Body of pancreas (tissue), 4 donors: Measurements from ENCODE around the gene LDB2. TPM values are rescaled to one million over a fixed set of nuclear protein-coding genes. Genes with fewer than 3 reads are reported as not detected.

ENCODE experiments used
- ATAC-seq: fragments of 150-250 bp; one replicate; pipeline ENCODE4 v1.9.1; 2016
- DNase-seq, 4 donors: peaks; one replicate each; pipeline ENCODE4 v3.0.0-alpha.2; 2019
- H3K27ac ChIP-seq, 4 donors: fragments of 200-600 bp; sonication (generic); 1 replicate in 3 of 4; 2 replicates in 1 of 4; pipeline versions ENCODE4 v1.5.1 to v1.6.1; 2016 to 2019; ENCODE audit warnings: mild to moderate bottlenecking in 1 of 4, mixed read lengths in 1 of 4, moderate library complexity in 1 of 4
- H3K27me3 ChIP-seq, 2 donors: fragments of 200-600 bp; sonication (generic); one replicate each; pipeline ENCODE4 v1.6.0; 2016; ENCODE audit warnings: mild to moderate bottlenecking in 1 of 2
- H3K36me3 ChIP-seq, 2 donors: fragments of 200-600 bp; sonication (generic); replicated peaks in 1 of 2; 2 replicates each; pipeline ENCODE4 v1.5.1; 2016; ENCODE audit warnings: low read depth in 2 of 2; ENCODE audit not compliant: insufficient read depth in 1 of 2
- H3K4me1 ChIP-seq: fragments of 200-600 bp; sonication (generic); one replicate; pipeline ENCODE4 v1.6.0; 2016
- H3K4me3 ChIP-seq, 2 donors: fragments of 200-600 bp; sonication (generic); 1 replicate in 1 of 2; 2 replicates in 1 of 2; pipeline ENCODE4 v1.5.1; 2016 to 2019
- H3K9me3 ChIP-seq, 3 donors: fragments of 200-600 bp; sonication (generic); 1 replicate in 2 of 3; 2 replicates in 1 of 3; pipeline ENCODE4 v1.5.1; 2016
- POLR2A ChIP-seq, 3 donors: fragments of 450-650 bp; IDR thresholded peaks; one replicate each; pipeline ENCODE4 v1.6.1; 2016; ENCODE audit warnings: antibody characterized with exemption in 3 of 3, mild to moderate bottlenecking in 2 of 3
- WGBS, 2 donors: methylation state at CpG; one replicate each; pipeline ENCODE4 v1.1.5; 2017; 5-methylcytosine and 5-hydroxymethylcytosine counted together
- intact Hi-C: fragments of 100-400 bp; cut with DNase I; formaldehyde crosslinking; loops from one replicate; pipeline ENCODE4 v1.15.1; 2023
- total RNA-seq, 2 donors: library from RNA; depleted of rRNA; stranded (reverse); fragments of >200 nt; gene quantifications; one replicate each; pipeline ENCODE4 v1.1.0, GENCODE V29; 2016
- TF ChIP-seq, protein P1 (sequence below), 7 experiments: fragments of 450-650 bp in 4 of 7; fragments of 200-600 bp in 3 of 7; sonication (generic) in 3 of 7; IDR thresholded peaks; one replicate each; pipeline ENCODE4 v1.5.1; 2016 to 2019; ENCODE audit warnings: antibody characterized with exemption in 7 of 7

Gene LDB2
- total RNA-seq, 2 donors from 2014 or later: 14.8 to 16.5 TPM

DNA sequence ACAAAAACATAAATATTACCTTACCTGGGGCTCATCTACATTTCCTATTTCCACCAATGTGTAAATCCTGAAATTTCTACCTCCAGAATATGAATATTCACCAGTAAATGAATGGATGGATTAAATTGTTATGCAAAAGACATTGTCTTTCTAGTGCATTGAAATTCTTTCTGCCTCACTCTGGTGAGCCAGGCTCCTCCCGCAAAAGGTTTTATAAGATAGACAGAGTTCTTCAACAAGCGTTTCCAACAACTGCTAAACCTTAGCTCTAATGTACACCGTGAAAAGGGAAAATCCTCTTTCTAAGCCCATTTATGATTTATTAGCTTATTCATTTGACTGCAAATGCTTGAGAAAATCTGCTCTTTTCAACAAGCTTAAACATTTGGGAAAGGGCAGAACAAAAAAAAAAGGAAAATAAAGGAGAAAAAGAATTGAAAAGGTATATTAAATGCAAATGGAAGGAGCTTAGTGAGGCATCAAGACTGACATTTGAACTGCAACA is 72.0 kb downstream of the LDB2 start:
- no peaks in the 10 kb centered on the region for H3K36me3 ChIP-seq
- intact Hi-C loops: no loop called here
- WGBS, 2 donors: 67 to 70% methylated on average over 3 of the region's 3 CpGs
- no peaks in the 10 kb centered on the region for H3K9me3 ChIP-seq
- ATAC-seq (no peak), DNase-seq (no peak)
- no peaks in the 10 kb centered on the region for H3K27me3 ChIP-seq
- no peak overlapping the region for H3K4me3 ChIP-seq
- no peak overlapping the region for H3K27ac ChIP-seq
- H3K4me1 ChIP-seq: no peaks in the 10 kb centered on the region
- TF ChIP-seq, protein P1, sequence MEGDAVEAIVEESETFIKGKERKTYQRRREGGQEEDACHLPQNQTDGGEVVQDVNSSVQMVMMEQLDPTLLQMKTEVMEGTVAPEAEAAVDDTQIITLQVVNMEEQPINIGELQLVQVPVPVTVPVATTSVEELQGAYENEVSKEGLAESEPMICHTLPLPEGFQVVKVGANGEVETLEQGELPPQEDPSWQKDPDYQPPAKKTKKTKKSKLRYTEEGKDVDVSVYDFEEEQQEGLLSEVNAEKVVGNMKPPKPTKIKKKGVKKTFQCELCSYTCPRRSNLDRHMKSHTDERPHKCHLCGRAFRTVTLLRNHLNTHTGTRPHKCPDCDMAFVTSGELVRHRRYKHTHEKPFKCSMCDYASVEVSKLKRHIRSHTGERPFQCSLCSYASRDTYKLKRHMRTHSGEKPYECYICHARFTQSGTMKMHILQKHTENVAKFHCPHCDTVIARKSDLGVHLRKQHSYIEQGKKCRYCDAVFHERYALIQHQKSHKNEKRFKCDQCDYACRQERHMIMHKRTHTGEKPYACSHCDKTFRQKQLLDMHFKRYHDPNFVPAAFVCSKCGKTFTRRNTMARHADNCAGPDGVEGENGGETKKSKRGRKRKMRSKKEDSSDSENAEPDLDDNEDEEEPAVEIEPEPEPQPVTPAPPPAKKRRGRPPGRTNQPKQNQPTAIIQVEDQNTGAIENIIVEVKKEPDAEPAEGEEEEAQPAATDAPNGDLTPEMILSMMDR (IDR thresholded peaks at IDR 0.05): no peak
- TF ChIP-seq POLR2A (IDR thresholded peaks at IDR 0.05): no peak

DNA sequence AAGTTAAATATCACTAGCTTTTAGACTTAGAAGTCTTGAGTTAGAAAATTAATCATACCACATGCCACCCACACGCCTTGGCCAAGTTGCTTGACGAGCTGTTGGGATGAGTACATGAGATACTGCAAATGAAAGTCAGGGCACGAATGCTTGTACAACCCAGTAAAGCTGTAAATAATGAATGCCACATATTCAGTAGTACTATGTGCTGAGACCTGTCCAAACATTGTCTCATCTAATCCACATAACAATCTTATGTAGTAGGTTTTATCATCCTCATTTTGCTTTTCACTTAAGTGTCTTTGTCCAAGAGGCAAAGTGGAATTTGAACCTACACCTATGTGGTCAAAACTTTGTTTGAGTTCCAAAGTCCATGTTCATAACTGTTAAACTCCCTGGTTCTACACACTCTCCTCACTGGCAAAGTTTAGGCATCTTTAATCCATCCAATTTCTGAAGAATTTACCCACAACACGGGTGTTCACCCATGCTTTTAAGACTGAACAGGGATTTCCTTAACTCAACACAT is 74.1 kb downstream of the LDB2 start:
- no peak overlapping the region for H3K4me3 ChIP-seq
- intact Hi-C loops: no loop called here
- DNase-seq (no peak), ATAC-seq (no peak)
- no peaks in the 10 kb centered on the region for H3K27me3 ChIP-seq
- no peak for TF ChIP-seq POLR2A (IDR thresholded peaks at IDR 0.05)
- no peaks in the 10 kb centered on the region for H3K4me1 ChIP-seq
- WGBS, 2 donors: 48 to 54% methylated on average over 4 of the region's 4 CpGs
- no peaks in the 10 kb centered on the region for H3K9me3 ChIP-seq
- no peak overlapping the region for H3K27ac ChIP-seq
- no peaks in the 10 kb centered on the region for H3K36me3 ChIP-seq

DNA sequence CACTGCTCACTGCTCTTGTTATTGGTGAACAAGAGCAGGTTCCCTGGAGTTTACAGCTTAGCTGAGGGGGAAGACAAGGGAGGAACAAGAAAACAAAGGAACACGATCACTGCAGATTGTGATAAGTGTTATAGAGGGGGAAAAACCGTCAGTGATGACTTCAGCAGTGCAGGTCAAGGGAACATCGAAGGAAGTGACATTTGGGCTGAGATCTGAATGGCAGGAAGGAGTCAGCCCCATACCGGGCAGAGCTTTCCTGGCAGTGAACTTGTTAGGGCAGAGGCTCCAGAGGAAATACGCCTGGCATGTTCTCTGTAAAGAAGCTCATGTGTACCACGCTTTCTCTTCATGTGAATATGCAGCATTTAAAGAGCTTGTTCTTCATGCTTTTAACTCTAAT is 78.1 kb downstream of the LDB2 start:
- ATAC-seq: peak; percentile 30
- no peaks in the 10 kb centered on the region for H3K4me1 ChIP-seq
- no peaks in the 10 kb centered on the region for H3K9me3 ChIP-seq
- H3K36me3 ChIP-seq: no peaks in the 10 kb centered on the region
- DNase-seq: no peak
- H3K27ac ChIP-seq: no peak overlapping the region
- TF ChIP-seq, protein P1 (IDR thresholded peaks at IDR 0.05): no peak
- no peak for TF ChIP-seq POLR2A (IDR thresholded peaks at IDR 0.05)
- H3K4me3 ChIP-seq: no peak overlapping the region
- 32 to 39% methylated on average over 6 of the region's 6 CpGs for WGBS, 2 donors
- H3K27me3 ChIP-seq: no peaks in the 10 kb centered on the region
- intact Hi-C loops: no loop called here

DNA sequence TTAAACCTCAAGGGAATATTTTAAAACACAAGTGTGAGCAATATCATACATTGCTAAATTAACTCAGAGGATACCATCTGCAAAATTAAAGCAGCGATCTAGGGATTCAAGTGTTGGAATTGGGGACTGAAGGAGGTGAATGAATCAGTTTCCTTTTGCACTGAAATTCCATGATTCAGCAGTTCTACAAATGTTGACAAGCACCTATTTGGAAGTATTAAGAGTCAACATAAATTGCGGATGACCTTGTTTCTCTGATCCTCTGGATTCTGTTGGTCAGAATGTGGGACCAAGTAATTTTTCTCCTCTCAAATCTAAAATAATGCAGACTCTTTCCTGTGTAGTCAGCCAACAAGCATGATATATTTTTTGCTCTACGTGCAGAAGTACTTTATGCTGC is 78.8 kb downstream of the LDB2 start:
- Histone ChIP-seq H3K27me3 (no peaks in the 10 kb centered on the region), H3K9me3 (no peaks in the 10 kb centered on the region), H3K36me3 (no peaks in the 10 kb centered on the region), H3K4me1 (no peaks in the 10 kb centered on the region), H3K4me3 (no peak overlapping the region), H3K27ac (no peak overlapping the region)
- WGBS, 2 donors: 64 to 78% methylated on average over 3 of the region's 3 CpGs
- no peak for ATAC-seq
- TF ChIP-seq, protein P1 (IDR thresholded peaks at IDR 0.05): no peak
- TF ChIP-seq POLR2A (IDR thresholded peaks at IDR 0.05): no peak
- intact Hi-C loops: no loop called here
- no peak for DNase-seq

DNA sequence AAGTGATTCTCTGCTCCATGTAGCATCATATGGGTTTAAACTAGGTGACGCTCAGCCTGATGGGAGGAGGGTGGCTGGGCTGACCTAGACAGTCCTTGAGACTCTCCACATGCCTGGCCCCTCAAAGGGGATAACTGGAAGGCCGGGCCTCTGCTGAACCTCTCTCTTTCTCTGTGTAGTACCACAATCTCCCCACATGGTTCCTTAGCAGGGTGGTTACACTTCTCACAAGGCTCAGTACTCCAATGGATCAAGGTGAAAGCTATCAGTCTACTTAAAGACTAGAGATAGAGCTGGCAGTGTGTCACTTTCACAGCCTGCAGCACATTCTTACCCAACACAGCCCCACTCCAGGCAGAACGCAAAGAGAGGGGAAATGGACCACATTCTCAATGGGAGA is 80.4 kb downstream of the LDB2 start:
- Histone ChIP-seq H3K27me3 (no peaks in the 10 kb centered on the region), H3K9me3 (no peaks in the 10 kb centered on the region), H3K27ac (no peak overlapping the region), H3K36me3 (no peaks in the 10 kb centered on the region), H3K4me1 (no peaks in the 10 kb centered on the region), H3K4me3 (no peak overlapping the region)
- intact Hi-C loops: no loop called here
- TF ChIP-seq, protein P1 (IDR thresholded peaks at IDR 0.05): no peak
- no peak for TF ChIP-seq POLR2A (IDR thresholded peaks at IDR 0.05)
- no peak for ATAC-seq
- DNase-seq: no peak
- WGBS, 2 donors: 64 to 67% methylated on average over 3 of the region's 3 CpGs
